Gastrocnemius medialis (tissue), 4 donors: ENCODE data around the gene BCL7C. TPM values are rescaled to one million over a fixed set of nuclear protein-coding genes. Genes with fewer than 3 reads are reported as not detected.
A peak's percentile ranks its signal among the peaks of the same experiment; 100 is the strongest.
"Not testable (repeated sequence)": the region's sequence is repeated elsewhere in the genome, so short reads cannot be mapped to it uniquely, and the experiment has no call there.

ENCODE experiments used
- ATAC-seq, 2 donors: fragments of 150-250 bp; one replicate each; pipeline ENCODE4 v1.9.1; 2016
- DNase-seq, 2 donors: peaks; one replicate each; pipeline ENCODE4 v3.0.0-alpha.2; 2019
- H3K27ac ChIP-seq, 4 donors: fragments of 200-600 bp; sonication (generic); 1 replicate in 1 of 4; 2 replicates in 3 of 4; pipeline ENCODE4 v1.5.1; 2016 to 2018; ENCODE audit warnings: mild to moderate bottlenecking in 2 of 4, moderate library complexity in 1 of 4
- H3K27me3 ChIP-seq, 3 donors: fragments of 200-600 bp; sonication (generic) in 2 of 3; 1 replicate in 1 of 3; 2 replicates in 2 of 3; pipeline versions ENCODE4 v1.5.1 to v1.6.0; 2016 to 2019; ENCODE audit warnings: mild to moderate bottlenecking in 1 of 3, moderate library complexity in 1 of 3
- H3K36me3 ChIP-seq, 2 donors: fragments of 200-600 bp; sonication (generic) in 1 of 2; one replicate each; pipeline ENCODE4 v1.5.1; 2017 to 2018
- H3K4me1 ChIP-seq, 2 donors: fragments of 200-600 bp; sonication (generic) in 1 of 2; one replicate each; pipeline ENCODE4 v1.5.1; 2016 to 2017; ENCODE audit warnings: mild to moderate bottlenecking in 2 of 2
- H3K4me3 ChIP-seq, 4 donors: fragments of 200-600 bp; sonication (generic) in 3 of 4; 1 replicate in 1 of 4; 2 replicates in 3 of 4; pipeline ENCODE4 v1.5.1; 2016 to 2019; ENCODE audit warnings: mild to moderate bottlenecking in 2 of 4
- H3K9me3 ChIP-seq, 3 donors: fragments of 200-600 bp; sonication (generic) in 2 of 3; 1 replicate in 1 of 3; 2 replicates in 2 of 3; pipeline ENCODE4 v1.5.1; 2016 to 2019
- POLR2A ChIP-seq, 2 donors: fragments of 450-650 bp; IDR thresholded peaks; one replicate each; pipeline ENCODE4 v1.6.1; 2017; ENCODE audit warnings: antibody characterized with exemption in 2 of 2, mild to moderate bottlenecking in 2 of 2, moderate library complexity in 2 of 2
- in situ Hi-C, 4 donors: fragments of 200-750 bp; cut with MboI; loops; one replicate each; pipeline versions ENCODE4 v1.15.0 to v1.8.0; 2017; ENCODE audit warnings: low sequenced_read_pairs in 4 of 4
- intact Hi-C: fragments of 100-400 bp; cut with DNase I; formaldehyde crosslinking; loops from one replicate; pipeline ENCODE4 v1.15.1; 2023; ENCODE audit warnings: low total_unique reads
- total RNA-seq, 4 donors: library from RNA; depleted of rRNA; stranded (reverse); fragments of >200 nt; gene quantifications; one replicate each; pipeline versions ENCODE4 v1.1.0 to v1.2.3, GENCODE V29; 2016
- TF ChIP-seq, protein P1 (sequence below), 5 experiments: fragments of 450-650 bp in 3 of 5; fragments of 200-600 bp in 2 of 5; sonication (generic) in 2 of 5; IDR thresholded peaks in 4 of 5; conservative IDR thresholded peaks in 1 of 5; 1 replicate in 4 of 5; 2 replicates in 1 of 5; pipeline ENCODE4 v1.5.1; 2016 to 2019; ENCODE audit warnings: antibody characterized with exemption in 5 of 5, mild to moderate bottlenecking in 3 of 5, moderate library complexity in 3 of 5

The BCL7C gene
- total RNA-seq, 4 donors from 2014 or later: 16.4 to 24.5 (median 22.3) TPM

DNA sequence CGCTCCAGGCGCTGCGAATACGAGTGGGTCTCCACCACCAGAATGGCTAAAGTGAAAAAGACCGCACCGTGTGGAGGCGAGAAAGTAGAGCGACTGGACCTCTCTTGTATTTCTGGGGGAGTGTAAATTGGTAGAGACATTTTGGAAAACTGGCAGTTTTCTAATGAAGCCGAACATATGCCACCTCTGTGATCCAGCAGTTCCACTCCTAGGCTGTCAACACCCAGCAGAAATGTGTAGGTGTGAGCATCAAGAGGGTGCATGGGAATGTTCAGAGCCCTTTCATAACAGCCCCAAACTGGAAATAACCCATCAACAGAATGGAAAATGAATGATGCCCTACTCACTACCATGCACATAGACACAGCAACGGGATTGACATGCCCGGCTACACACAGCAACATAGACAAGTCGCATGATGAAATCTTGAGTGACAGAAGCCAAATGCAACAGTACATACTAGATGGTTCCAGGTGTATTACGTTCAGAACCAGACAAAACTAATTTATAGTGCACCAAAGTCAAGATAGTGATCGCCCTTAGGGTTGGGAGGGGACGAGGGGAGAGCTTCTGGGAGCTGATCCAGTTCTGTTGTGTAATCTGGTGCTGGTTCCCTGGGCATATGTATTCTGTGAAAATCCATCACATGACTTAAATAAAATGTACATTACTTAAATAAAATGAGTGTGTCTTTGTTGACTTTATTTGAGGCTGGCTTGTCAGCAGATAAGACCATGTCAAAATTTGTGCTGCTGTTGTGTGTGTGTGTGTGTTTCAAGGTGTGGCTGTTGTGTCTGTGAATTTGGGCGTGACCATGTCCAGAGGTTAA lies 877 bp upstream of the BCL7C start:
- intact Hi-C loops (loop anchor here (1.0 to 2.0 kb wide), 3 partner anchors 19 to 62 kb away; partner anchors contain the start of gene SETD1A), in situ Hi-C loops (no loop called here)
- Histone ChIP-seq H3K4me1 (peaks cover 34 to 39% of the 10 kb centered on the region in 2 donors), H3K27ac (peak overlapping the region; percentile 93 to 100 (median 96)), H3K27me3 (no peaks in the 10 kb centered on the region), H3K9me3 (no peaks in the 10 kb centered on the region), H3K36me3 (peaks cover 0 to 8% of the 10 kb centered on the region in 2 donors), H3K4me3 (peak overlapping the region; percentile 49 to 81 (median 62))
- DNase-seq (no peak), ATAC-seq (no peak)
- no peak for TF ChIP-seq POLR2A (IDR thresholded peaks at IDR 0.05)
- TF ChIP-seq, protein P1, sequence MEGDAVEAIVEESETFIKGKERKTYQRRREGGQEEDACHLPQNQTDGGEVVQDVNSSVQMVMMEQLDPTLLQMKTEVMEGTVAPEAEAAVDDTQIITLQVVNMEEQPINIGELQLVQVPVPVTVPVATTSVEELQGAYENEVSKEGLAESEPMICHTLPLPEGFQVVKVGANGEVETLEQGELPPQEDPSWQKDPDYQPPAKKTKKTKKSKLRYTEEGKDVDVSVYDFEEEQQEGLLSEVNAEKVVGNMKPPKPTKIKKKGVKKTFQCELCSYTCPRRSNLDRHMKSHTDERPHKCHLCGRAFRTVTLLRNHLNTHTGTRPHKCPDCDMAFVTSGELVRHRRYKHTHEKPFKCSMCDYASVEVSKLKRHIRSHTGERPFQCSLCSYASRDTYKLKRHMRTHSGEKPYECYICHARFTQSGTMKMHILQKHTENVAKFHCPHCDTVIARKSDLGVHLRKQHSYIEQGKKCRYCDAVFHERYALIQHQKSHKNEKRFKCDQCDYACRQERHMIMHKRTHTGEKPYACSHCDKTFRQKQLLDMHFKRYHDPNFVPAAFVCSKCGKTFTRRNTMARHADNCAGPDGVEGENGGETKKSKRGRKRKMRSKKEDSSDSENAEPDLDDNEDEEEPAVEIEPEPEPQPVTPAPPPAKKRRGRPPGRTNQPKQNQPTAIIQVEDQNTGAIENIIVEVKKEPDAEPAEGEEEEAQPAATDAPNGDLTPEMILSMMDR (IDR thresholded peaks at IDR 0.05 in 4 of 5, conservative IDR thresholded peaks at IDR 0.05 in 1 of 5): no peak

DNA sequence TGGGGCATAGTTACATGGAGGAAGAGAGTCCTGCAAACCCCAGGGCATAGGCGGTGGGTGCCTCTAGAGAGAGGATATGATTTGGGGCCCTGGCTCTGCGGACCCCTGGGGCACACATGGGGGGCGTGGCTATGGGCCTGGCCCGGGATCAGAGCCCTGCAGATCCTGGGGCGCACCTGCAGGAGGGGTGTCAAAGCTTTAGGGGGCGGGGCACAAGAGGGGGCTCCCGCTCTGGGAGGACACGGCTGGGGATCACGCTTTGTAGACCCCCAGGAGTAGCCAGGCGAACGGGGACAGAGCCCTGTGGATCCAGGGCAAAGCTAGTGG lies 497 bp downstream of the BCL7C start:
- H3K4me3 ChIP-seq: peak overlapping the region; percentile 71 to 81 (median 80)
- no peaks in the 10 kb centered on the region for H3K9me3 ChIP-seq
- ATAC-seq (no peak), DNase-seq (no peak)
- H3K27ac ChIP-seq: peak overlapping the region; percentile 87 to 100 (median 96)
- no peak for TF ChIP-seq POLR2A (IDR thresholded peaks at IDR 0.05)
- TF ChIP-seq, protein P1 (IDR thresholded peaks at IDR 0.05 in 4 of 5, conservative IDR thresholded peaks at IDR 0.05 in 1 of 5): no peak
- peaks cover 0 to 19% of the 10 kb centered on the region in 2 donors for H3K36me3 ChIP-seq
- intact Hi-C loops (no loop called here), in situ Hi-C loops (no loop called here)
- H3K4me1 ChIP-seq: peaks cover 34 to 39% of the 10 kb centered on the region in 2 donors
- no peaks in the 10 kb centered on the region for H3K27me3 ChIP-seq

DNA sequence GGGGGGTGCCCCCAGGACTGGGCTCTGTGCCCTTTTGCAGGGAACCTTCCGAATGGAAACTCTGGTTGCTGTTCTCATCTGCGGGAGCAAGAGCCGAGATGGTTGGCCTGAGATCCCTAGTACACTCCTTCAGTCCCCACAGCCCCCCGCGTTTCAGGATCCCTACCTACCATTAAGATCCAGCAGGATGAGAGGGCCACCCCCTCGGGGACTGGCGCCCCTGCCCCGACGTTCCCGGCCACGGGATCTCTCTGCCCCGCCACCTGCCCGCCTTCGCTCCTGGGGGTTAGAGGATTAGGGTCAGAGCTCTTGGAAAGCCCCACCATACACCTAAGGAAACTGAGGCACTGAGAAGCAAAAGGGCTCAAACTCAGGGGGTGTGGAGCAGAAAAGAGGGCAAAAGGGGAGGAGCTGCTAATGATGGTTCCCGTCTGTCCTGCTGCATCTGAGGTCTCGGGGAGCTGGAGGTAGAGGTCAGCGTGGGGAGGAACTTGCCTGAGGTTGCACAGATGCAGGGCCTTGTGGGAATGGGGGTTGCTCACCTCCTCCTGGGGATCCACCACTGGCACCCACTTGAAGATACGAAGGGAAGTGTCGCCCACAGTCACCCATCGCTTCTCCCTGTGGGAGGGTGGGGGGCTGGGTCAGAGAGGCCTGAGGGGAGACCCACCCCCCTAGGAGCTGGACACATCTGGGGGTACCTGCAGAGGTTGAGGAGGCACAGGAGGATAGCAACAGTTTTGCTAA lies 1.0 kb downstream of the BCL7C start:
- in situ Hi-C loops (no loop called here), intact Hi-C loops (no loop called here)
- Histone ChIP-seq H3K9me3 (no peaks in the 10 kb centered on the region), H3K4me1 (peaks cover 34 to 39% of the 10 kb centered on the region in 2 donors), H3K36me3 (peaks cover 0 to 19% of the 10 kb centered on the region in 2 donors), H3K27me3 (no peaks in the 10 kb centered on the region), H3K27ac (peak overlapping the region; percentile 87 to 100 (median 96)), H3K4me3 (peak overlapping the region; percentile 71 to 81 (median 80))
- ATAC-seq: no peak
- no peak for DNase-seq
- no peak for TF ChIP-seq POLR2A (IDR thresholded peaks at IDR 0.05)
- TF ChIP-seq, protein P1 (IDR thresholded peaks at IDR 0.05 in 4 of 5, conservative IDR thresholded peaks at IDR 0.05 in 1 of 5): no peak

DNA sequence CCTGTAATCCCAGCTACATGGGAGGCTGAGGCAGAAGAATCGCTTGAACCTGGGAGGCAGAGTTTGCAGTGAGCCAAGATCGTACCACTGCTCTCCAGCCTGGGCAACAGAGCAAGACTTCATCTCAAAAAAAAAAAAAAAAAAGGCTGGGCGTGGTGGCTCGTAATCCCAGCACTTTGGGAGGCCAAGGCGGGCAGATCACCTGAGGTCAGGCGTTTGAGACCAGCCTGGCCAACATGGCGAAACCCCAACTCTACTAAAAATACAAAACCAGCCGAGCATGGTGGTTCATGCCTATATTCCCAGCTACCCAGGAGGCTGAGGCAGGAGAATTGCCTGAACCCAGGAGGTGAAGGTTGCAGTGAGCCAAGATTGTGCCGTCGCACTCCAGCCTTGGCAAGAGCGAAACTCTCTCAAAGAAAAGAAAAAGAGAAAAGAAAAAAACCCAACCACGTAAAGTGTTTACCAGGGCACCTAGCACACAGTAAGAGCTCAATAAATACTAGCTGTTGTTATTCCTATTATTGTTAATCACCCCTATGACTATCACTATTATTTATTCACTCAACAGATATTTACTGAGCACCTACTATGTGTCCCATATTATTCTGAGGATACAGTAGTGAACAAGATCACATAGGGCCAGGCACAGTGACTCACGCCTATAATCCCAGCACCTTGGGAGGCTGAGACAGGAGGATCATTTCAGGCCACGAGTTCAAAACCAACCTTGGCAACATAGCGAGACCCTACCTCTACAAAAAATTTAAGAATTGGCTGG lies 2.6 kb downstream of the BCL7C start:
- H3K4me3 ChIP-seq, in situ Hi-C loops, DNase-seq, ATAC-seq, H3K27me3 ChIP-seq, H3K9me3 ChIP-seq, H3K27ac ChIP-seq, intact Hi-C loops: not testable (repeated sequence)
- peaks cover 27 to 31% of the 10 kb centered on the region in 2 donors for H3K4me1 ChIP-seq
- H3K36me3 ChIP-seq: peaks cover 0 to 19% of the 10 kb centered on the region in 2 donors
